Astrocyte of the hippocampus (primary cell): Measurements from ENCODE around the gene CCDC186.
"Not testable (repeated sequence)": the region's sequence is repeated elsewhere in the genome, so short reads cannot be mapped to it uniquely, and the experiment has no call there.

Experiments used
- DNase-seq: peaks from one replicate; pipeline ENCODE4 v3.0.0; 2011; ENCODE audit warnings: low read depth, low spot score

The CCDC186 gene

DNA sequence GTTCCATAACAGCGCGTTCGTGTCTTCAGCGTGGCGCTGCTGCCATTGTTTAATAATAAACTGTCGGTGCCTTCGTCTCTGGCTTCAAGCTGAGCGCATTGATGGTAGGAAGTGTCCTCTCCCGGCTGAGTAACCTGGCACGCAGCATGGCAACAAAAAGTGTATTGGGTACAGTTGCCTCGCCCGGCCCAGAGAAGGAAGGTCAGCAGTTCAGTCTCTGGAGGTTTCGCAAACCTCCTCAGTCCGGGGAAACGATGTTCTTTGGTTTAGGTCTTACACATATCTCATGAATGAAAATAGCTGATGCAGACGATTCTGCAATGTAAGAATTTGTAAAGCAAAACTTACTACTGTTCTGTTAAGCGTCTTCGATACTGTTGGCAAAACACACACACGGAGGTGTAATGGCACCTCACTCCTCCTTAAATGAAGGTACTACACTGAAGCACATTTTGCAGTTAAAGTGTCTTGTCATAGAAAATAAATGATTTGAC, 739 bp upstream of the CCDC186 start:
- DNase-seq = no peak

DNA sequence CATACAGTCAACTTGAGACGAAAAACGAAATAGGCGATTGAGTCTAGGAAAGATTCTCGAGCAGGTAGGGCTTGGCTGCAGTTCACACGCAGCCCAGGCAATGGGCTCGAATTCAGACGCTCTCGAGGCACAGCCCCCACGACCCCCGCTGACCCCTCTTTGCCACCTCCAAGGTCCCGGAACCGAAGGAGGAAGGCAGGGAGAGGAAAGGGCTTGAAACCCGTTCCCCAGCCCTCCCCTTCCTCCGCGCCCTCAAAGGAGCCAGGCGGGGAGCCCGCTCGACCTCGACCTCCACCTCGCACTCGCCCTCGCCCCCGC, 441 bp downstream of the CCDC186 start:
- DNase-seq = peak; percentile 30

DNA sequence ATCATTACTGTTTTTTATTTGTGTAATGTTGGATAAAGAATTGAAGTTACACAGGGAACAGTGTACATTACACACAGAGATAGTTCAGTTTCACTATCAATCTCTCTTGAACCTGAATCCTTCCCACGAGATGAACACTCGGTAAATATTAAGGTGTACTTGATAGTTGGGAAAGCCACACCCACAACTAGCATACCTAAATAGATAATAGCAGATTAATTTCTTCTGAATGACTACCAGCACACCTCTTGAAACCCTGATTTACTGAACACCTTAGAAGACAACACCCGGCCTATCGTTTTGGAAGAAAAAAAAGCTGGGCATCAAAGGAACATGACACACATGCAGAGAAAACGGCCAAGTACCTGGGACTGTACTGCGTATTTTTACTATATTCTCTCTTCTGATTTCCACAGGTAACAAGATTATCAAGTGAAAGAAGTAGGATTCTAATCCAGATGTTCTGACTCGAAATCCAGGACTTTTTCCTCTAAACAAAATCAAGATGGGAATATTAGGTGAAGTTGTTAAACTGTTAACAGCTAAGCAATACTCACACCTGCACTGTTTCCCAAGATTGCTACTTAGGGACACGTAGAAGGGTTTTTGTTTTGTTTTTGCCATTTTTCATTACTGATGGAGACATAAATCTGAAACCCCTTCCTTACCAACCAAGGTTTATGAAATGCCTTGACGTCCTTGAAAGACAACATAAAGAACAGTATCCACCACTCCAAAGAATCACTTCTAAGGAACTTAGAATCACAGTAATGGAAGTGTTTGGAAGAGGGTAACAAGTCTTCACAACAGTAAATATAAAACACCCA, 1.0 kb downstream of the CCDC186 start:
- DNase-seq = peak; percentile 1

DNA sequence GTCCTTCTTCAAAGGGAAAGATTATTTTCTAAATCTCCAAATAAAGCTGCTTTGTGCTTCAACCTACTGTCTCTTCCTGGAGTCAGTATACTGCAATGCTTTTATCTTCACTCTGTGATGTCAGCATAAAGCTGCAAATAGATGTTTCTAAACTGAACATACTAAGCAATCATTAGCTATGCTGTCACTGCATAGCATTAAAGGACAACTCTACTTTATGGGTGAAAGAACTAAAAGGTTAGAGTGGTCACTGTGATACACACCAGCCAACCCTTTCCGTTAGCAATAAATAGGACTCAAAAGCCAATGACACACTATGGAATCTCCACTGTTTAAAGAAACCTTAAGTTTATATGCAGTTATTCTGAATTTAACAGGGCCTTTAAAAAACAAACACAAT, 1.8 kb downstream of the CCDC186 start:
- peak; percentile 6 for DNase-seq

DNA sequence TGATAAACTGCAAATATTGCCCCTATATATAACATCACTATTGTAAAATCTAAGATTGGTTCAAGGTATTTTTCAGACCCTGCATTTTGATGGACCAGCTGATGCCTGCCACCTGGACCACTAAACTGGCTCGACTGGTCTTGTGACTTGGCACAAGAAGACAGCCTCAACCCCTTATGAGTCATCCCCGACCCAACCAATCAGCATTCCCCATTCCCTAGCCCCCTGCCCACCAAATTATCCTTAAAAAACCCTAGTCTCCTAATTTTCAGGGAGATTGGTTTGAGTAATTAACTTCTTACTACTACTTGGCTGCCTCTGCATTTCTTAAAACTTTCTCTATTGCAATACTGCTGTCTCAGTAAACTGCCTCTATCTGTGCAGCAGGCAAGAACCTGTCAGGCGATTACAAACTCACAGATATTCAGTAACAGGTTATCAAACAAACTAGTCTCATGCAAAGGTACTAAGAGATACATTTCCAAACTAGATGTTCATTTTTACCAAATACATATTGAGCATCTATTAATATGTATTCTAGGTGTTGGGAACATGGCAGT, 5.5 kb downstream of the CCDC186 start:
- no peak for DNase-seq

DNA sequence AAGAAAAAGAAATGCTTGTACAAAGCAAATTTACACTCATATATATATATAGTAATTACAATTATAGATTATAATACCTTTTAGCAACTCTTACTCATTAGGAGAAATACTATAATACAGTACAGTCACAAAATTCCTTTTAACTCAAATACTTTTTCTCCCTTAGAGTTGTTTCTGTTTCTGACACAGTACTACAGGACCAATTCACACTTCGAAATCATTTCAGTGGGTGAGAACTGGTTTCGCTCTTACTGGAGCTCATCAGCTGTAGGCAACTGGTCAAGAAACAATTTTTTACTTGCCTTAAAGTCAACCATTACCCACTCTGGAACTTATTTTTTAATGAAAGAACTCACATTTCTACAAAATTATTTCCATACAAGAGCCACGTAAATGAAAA, 6.0 kb downstream of the CCDC186 start:
- no peak for DNase-seq

DNA sequence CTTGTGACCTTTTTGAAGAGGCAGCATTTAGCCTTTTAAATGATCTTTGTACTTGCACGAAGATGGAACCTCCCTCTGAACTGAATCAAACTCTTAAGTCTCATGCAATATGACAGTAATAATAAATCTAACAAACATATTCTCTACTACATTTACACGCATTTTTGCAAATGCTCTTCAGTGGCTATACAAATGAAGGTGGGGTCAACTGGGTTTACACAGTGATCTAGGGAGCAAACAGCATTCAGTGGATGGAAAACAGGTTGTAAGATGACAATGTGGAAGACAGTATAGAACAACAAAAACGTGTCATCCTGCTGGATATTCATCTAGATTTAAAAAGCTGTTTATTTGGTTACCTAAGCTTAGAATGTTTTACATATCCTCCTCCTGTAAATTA, 7.5 kb downstream of the CCDC186 start:
- no peak for DNase-seq

DNA sequence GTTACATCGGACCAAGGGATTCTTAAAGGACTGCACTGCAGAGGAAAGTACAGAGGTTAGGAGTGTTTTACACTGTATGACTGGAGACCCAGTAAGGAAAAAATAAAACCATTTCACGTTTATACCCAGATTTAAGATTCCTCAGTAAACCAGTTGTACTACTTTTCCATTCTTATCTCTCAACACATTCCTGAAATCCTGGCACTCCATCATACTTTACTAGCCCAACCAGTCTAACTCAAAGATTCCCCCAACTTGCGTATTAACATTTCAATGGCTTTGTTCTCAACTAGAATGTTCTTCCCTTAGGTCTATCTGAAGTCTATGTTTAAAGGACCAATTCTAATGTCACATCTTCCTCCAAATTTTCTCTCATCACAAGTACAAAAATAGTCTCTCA, 8.0 kb downstream of the CCDC186 start:
- DNase-seq = peak; percentile 54

DNA sequence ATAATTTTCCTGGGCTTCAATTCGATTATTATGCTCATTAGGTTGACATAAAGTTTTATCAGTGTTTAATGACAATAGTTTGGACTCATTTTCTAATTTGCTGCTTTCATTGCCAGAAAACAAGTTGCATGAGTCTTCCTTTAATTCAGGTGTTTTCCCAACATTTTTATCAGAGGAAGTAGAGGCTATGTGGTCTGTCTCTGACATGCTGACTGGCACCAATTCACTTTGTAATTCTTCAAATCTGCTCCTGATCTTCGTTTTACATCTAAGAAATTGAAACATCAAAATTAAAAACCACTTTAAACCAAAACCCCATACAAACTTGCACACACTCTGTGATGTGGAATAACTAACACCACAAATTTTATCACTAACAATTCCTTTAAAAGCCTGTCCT, 10.9 kb downstream of the CCDC186 start:
- no peak for DNase-seq

DNA sequence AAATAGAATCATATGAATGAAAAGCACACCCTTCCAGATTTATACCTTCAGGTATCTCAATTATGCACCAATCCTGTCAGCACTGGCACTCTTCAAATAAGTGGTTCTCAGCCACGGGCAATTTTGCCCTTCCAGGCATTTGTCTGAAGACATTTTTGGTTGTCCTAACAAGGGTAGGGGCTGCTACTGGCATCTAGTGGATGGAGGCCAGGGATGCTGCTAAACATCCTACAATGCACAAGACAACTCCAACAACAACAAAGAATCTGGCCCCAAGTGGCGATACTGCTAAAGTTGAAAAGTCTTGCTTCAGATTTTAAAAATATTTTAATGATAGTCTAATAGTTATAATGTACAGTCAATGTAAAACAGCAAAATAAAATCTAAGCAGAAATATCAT, 16.1 kb downstream of the CCDC186 start:
- DNase-seq = no peak

DNA sequence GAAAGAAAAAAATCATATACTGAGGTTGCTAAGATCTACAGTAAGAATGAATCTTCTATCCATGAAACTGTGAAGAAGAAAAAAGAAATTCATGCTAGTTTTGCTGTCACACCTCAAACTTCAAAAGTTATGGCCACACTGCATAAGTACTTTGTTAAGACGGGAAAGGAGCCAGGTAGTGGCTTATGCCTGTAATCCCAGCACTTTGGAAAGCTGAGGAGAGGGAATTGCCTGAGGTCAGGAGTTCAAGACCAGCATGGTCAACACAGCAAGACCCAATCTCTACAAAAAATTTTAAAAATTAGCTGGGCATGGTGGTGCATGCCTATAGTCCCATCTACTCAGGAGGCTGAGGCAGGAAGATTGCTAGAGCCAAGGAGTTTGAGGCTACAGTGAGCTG, 22.1 kb downstream of the CCDC186 start:
- DNase-seq = no peak

DNA sequence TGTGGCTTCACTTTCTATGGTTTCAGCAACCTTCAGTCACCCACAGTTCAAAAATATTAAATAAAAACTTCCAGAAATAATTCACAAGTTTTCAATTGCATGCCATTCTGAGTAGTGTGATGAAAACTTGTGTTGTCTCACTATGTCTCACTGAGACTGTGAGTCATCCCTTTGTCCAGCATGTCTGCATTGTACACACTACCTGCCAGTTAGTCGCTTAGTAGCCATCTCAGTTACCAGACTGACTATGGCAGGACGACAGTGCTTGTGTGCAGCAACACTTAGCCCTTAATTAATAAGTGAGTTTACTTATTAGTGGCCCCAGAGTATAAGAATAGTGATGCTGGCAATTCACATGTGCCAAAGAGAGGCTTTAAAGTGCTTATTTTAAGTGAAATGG, 22.5 kb downstream of the CCDC186 start:
- peak; percentile 82 for DNase-seq

DNA sequence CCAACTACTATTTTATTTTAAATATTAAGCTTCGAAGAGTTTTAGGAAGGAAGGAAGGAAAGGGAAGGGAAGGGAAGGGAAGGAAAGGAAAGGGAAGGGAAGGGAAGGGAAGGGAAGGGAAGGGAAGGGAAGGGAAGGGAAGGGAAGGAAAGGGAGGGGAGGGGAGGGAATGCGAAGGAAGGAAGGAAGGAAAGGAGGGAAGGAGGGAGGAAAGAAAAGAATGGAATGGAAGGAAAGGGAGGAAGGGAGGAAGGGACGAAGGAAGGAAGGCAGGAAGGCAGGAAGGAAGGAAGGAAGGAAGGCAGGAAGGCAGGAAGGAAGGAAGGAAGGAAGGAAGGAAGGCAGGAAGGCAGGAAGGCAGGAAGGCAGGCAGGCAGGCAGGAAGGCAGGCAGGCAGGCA, 24.5 kb downstream of the CCDC186 start:
- not testable (repeated sequence) for DNase-seq

DNA sequence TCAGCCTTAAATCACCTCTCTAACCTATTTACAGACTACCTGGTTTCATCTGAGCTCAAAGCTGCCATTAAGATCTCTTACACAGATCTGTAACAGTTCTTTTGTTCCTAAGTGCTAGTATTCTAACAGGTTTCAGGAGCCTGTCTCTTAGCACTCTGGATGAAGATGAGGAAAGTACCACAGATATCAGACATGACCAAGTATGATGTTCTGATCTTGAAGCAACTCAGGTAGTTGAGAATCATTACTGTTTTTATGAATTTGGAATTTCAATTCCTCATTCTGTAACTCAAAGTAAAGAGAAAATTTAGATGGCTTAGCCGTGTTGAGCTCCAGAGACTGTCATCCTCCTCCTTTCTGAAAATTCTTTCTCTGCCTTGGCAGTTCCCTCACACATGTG, 30.8 kb downstream of the CCDC186 start:
- no peak for DNase-seq

DNA sequence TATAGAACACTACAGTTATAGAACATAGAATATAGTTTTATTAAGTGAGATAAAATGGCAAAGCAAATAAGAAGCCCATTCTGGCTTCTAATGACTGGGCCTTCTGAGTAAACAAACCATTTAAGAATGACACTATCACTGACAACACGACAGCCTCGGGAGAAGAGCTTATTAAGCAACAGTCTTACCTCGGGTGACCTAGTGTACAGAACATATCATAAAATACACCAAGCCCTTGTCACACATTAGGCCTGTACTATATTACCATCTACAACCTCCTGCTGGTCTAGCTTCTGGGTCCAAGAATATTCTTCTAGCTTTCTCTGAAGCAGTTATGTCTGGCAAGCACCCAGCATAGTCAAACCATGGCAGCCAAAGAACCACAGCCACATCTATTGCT, 32.0 kb downstream of the CCDC186 start:
- DNase-seq = no peak

DNA sequence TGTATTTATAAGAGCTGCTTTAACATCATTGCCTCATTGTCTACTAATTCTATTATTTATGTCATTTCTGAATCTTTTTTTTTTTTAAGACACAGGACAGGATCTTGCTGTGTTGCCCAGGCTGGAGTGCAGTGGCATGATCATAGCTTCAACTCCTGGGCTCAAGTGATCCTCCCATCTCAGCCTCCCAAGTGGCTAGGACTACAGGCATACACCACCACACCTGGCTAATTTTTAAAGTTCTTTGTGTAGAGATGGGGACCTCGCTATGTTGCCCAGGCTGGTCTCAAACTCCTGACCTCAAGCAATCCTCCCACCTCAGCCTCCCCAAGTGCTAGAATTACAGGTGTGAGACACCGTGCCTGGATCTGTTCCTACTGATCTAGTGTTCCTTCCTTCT, 33.2 kb downstream of the CCDC186 start:
- DNase-seq = not testable (repeated sequence)

DNA sequence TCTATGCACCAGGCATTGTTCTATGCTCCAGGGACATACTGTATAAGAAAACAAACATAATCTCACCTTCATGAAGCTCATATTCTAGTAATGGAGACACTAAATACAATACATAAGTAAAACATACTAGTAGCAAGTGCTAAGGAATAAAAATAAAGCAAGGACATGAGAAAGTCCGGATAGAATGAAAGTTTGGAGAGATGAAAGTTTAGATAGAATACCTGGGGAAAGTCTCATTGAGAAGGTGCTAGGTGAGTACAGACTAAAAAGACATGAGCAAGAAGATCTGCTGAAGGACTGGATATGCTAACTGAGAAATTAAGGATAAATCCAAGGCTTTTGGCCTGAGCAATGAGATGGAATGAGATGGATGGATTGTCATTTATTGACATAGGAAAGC, 34.0 kb downstream of the CCDC186 start:
- no peak for DNase-seq

DNA sequence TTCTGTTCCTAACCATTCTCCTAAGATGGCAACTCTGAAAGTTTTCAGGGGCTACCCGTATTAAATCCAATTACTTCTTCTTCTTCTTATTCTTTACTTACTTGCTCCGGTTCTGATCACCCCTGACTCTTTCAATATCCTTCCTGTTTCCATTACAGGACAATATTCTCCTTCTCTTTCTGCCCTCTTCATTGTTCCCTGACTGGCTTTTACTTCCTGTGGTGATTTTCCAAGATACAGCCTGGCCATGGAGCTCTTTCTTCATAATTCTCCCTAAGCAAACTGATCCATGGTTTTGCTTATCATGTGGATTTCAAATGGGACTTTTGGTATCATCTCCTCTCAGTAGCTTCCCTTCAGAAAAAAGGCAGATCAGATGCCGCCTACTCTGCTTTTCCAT, 35.4 kb downstream of the CCDC186 start:
- no peak for DNase-seq

DNA sequence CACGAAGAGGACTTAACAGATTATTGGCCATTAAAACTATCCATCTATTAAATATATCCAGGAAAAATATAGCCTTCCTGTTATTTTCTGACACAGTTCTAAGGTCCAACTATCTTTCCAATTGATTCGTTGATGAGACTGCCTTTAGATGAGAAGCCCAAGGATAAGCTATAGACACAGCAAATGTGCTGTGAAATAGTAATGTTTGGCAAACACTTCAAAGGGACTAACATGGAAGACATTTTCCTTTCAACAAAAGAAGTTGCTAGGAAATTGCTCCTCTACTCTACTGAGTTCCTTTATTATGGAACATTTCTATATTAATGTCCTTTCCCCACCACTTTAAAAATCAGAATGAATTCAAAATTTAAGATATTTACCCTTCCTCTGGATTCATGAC, 38.5 kb downstream of the CCDC186 start:
- DNase-seq = no peak

DNA sequence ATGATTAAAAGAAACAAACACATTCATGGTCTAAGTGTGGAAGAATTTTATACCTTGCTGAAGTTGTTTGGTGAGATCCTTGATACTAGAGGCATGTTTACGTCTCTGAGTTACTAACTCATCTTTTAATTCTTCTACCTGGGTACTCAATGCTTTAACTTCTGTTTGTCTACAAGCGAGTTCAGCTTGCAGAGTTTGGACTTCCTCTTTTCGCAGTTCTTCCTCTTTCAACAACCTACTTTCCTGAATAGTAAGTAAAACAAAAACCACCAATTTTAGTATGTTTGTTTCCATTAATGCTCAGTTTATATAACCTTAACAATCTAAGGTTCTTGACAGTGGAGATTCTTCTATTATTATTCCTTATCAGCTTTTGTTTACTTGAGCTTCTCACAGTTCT, 42.9 kb downstream of the CCDC186 start:
- no peak for DNase-seq

DNA sequence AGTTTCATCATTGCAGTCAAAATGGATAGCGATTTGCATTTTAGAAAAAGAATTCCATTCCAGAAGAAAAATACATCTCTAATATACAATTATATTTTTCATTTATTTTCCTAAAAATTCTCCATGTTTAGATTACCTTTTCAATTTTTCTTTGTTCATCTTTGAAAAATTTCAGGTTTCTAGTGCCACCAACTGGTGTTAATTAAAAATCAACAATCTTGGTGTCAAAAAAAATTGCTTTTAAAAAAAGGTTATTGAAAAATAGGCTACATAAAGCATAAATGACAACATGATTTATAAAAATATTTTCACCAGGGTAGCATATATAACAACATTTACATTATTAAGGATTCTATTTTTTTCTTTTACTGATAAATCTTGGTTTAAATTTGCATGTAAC, 53.0 kb downstream of the CCDC186 start:
- DNase-seq = no peak

DNA sequence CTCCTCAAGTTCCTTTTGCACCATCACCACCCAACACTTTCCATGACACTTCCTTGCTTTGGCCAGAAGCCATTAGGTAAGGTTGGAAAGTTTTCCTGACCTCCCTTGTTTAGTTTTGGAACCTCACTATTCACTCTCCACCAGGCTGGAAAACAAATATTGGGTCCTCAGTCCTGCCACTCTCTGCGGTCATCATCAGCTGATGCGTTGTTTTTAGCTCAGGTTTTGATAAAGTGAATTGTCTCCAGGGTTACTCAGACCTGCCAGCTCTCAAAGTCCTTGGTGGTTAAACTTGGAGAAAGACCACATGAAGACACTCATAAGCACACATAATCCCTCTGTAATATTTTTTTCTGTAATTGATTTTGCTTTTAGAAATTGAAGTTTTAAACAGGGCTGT, 55.5 kb downstream of the CCDC186 start:
- no peak for DNase-seq

DNA sequence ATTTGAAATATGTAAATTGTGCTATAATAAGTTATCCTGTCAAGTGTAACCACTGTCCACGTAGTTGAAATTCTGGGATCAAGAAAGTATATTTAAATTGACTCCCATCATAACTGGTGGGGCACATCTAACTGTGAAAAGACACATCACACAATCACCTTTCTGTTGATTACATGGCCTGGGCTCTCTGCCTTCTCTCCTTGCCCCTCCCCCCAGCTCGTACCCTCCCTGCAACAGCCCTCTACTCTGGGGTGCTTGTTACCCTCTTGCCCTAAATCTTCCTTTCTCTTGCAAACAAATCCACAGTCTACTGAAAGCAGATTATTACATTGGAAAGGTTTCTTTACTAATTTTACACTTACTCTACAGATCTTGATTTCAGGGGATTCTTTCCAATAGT, 56.3 kb downstream of the CCDC186 start:
- no peak for DNase-seq
